ENCODE data around the gene WDR86. TPM values are rescaled to one million over a fixed set of nuclear protein-coding genes. Genes with fewer than 3 reads are reported as not detected.
A peak's percentile ranks its signal among the peaks of the same experiment; 100 is the strongest.

WDR86 gene
- total RNA-seq, 1 experiment from 2014 or later: 8.1 TPM

- no peaks in the 10 kb centered on the region for H3K27me3 ChIP-seq (ENCODE audit: insufficient read depth, low read length)
- H3K36me3 Mint-ChIP-seq (ENCODE audit: insufficient read depth in 1 of 3, low read depth in 3 of 3): peaks cover 6 to 13% (median 8%) of the 10 kb centered on the region in 3 experiments
- no peak overlapping the region for H3K9ac ChIP-seq (ENCODE audit: extremely low read depth, insufficient read length, low read length)
- H2AFZ ChIP-seq (ENCODE audit: low read length): no peak overlapping the region
- no peaks in the 10 kb centered on the region for H3K9me3 ChIP-seq (ENCODE audit: control insufficient read depth, low read depth, low read length)
- no peak overlapping the region for H3K27ac ChIP-seq (ENCODE audit: insufficient read length, low read depth, low read length)
- H3T11ph ChIP-seq (ENCODE audit: low read length): no peak overlapping the region
- H3K56ac ChIP-seq (ENCODE audit: insufficient read length, low read depth, low read length): no peak overlapping the region
- WGBS (ENCODE audit: extremely low coverage, insufficient read length, low lambda C conversion rate): no CpG with 5 or more reads among the region's 15 CpGs
- H3K4me1 ChIP-seq (ENCODE audit: insufficient read depth, low read length): peaks cover 8% of the 10 kb centered on the region; the same call in 1 of the 2 replicates
- no peak overlapping the region for H3K23ac ChIP-seq (ENCODE audit: insufficient read length, low read depth, low read length)
- H2BK20ac ChIP-seq (ENCODE audit: low read depth, low read length, poor library complexity, severe bottlenecking): no peak overlapping the region
- no peaks in the 10 kb centered on the region for H4K20me1 ChIP-seq (ENCODE audit: control insufficient read depth, insufficient read depth, insufficient read length)
- no peak overlapping the region for H3K4me3 Mint-ChIP-seq
- H2AK5ac ChIP-seq (ENCODE audit: insufficient read length, low read length): no peak overlapping the region
- peak; percentile 29 for DNase-seq
- H3K4ac ChIP-seq (ENCODE audit: low read depth, low read length): no peak overlapping the region; the same call in 1 of the 2 replicates
- H3K79me1 ChIP-seq (ENCODE audit: insufficient read depth, low read depth, low read length, poor library complexity, severe bottlenecking): no peaks in the 10 kb centered on the region
- H4K5ac ChIP-seq (ENCODE audit: insufficient read length, low read depth, low read length): no peak overlapping the region
- H4K91ac ChIP-seq (ENCODE audit: insufficient read length, low read depth, low read length): no peak overlapping the region
- H3K23me2 ChIP-seq (ENCODE audit: insufficient read length, low read depth, low read length, poor library complexity, severe bottlenecking): no peaks in the 10 kb centered on the region
- no peaks in the 10 kb centered on the region for H3K79me2 ChIP-seq (ENCODE audit: insufficient read depth, low read length)
- peaks cover 12% of the 10 kb centered on the region; the same call in 1 of the 2 replicates for H3K27me3 Mint-ChIP-seq (ENCODE audit: low read depth)
- peaks cover 12% of the 10 kb centered on the region in 2 experiments for H3K9me3 Mint-ChIP-seq
- H2BK15ac ChIP-seq (ENCODE audit: low read depth, low read length): no peak overlapping the region; the same call in none of the 2 replicates
- H2BK12ac ChIP-seq (ENCODE audit: insufficient read length, low read depth, low read length): no peak overlapping the region
- no peak overlapping the region for H2BK120ac ChIP-seq (ENCODE audit: low read depth, low read length, poor library complexity, severe bottlenecking)
- no peak overlapping the region for H3K4me2 ChIP-seq (ENCODE audit: insufficient read depth, insufficient read length, low read length)
- no peak overlapping the region for H3K27ac Mint-ChIP-seq
- no peak for TF ChIP-seq CTCF (conservative IDR thresholded peaks at IDR 0.05)
- H4K8ac ChIP-seq (replicated peaks; ENCODE audit: insufficient read length, low read depth, low read length): no peak overlapping the region
- no peak overlapping the region for H3K14ac ChIP-seq (ENCODE audit: insufficient read depth, low read length)
- H3K18ac ChIP-seq (ENCODE audit: insufficient read length, low read depth, low read length): no peak overlapping the region
- peaks cover 63 to 66% of the 10 kb centered on the region in 2 experiments for H3K4me1 Mint-ChIP-seq
- H2BK5ac ChIP-seq (ENCODE audit: insufficient read length, low read length): no peak overlapping the region
Measured at GRCh38 chr7:151454932-151455530, 45.2 kb upstream of the WDR86 start.
